NCI-H1417 treated with DMSO at 0.1 percent for 48 hours (cell line): Measurements from ENCODE around the gene SNRK.

Experiments used
- DNase-seq: peaks from one replicate; lab custom pipeline; 2025; lab: John Stamatoyannopoulos, UW

The SNRK gene

DNA sequence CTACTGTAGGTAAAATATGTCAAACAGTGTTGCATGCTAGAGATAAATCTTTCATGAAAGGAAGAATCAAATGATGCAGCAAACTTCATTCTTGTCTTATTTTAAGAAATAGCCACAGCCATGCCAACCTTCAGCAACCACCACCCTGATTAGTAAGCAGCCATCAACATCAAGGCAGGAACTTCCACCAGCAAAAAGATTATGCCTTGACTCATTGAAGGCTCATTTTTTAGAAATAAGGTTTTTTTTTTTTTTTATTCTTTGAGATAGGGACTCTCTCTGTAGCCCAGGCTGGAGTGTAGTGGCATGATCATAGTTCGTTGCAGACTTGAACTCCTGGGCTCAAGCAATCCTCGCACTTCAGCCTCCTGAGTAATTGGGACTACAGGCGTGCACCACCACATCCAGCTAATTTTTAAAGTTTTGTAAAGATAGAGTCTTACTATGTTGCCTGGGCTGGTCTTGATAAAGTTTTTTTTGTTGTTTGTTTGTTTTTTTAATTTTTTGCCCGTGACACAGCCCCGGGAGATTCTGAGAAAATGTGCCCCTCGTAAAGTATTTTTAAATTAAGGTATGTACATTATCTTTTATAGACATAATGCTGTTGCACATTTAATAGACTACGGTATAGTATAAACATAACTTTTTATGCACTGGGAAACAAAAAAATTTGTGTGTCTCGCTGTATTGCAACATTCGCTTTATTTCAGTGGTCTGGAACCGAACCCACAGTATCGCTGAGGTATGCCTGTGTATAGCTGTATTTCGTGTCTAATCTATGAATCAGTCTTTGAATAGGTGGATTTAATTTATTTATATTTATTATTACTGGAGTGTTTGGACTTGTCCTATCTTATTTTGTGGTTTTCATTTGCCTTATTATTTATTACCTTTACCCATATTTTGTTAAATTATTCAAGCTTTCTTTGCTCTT lies 23.3 kb downstream of the SNRK start:
- DNase-seq: no peak

DNA sequence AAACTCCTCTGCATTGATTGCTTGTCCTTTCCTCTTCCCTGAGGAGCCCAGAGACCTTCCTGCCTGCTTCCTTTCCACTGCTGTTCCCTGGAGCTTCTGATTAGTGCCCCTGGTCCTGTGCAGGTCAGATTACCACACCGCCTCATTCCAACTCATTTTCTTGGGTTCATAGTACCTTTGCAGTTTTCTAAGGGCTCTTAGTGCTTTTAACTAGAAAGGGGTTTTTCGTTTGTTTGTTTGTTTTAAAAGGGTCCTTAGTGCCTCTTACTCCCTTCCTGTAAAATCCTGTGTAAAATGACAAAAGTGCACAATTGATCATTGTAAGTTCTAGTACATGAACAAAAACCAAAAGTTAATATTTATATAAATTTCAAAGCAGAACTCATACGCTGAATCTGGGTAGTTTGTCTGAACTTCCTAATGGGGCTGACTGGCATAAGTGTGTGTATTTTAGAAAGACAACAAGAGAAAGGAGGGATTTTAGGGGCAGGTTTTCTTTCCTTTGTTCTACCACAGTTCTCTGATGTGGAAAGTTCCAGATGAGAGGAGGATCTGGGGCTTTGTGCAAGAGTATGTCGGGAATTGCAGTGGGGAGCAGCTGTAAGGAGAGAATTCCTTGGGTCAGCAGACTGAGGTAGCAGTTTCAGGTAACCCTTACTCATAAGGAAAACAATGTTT lies 30.6 kb downstream of the SNRK start:
- DNase-seq: no peak

DNA sequence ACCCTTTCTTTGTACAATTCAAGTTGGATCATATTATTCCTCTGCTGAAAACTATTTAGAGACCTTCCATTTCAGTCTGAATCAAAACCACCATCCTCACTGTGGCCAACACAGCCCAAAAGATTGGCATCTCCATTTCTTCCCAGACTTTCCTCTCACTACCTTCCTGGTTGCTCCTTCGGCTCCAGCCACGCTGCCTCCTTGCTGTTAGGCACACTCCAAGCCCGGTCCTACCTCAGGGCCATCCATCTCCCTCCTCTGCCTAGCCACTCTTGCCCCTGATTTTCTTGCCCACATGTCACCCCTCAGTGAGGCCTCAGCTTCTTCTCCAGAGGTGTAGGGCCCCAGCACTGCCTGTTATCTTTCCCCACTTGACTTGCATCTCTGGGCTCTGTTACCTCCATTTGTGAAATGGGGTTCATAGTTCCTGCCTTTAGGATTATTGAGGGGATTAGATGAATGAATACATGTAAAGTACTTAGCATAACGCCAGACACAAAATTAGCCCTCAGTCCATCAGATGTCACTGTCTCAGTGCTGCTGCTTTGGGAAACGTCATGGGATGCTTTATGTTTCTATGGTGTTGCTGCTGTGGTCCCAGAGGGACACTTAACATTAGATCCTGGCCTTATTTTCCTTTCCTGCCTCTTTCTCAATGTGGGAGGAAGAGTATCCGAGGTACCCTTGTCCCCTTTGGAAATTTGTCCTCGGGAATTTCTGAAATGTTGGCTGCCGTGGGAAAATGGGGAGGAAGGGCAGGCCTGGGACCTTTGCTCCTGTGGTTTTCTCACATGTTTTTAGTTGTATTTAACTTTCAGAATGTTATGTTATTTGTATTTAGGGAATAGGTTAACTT lies 31.3 kb downstream of the SNRK start:
- no peak for DNase-seq

DNA sequence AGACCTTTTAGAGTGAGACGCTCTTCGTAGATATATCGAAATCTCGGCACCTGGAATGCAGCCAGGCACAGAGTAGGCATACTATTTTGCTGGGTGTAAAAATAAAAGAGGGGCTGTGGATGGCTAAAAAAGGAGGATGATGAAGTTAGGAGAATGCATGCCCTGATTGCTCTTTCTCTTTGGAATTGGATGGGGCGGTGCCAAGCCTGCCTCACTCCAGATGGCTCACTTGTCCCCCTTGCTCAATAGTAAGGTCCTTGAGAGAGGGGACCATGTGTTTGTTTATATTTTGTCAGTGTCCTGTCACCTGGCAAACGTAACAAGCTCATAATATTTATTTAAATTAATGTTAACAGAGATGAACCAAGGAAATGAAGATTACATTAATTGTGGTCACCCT lies 33.0 kb downstream of the SNRK start:
- DNase-seq: no peak

DNA sequence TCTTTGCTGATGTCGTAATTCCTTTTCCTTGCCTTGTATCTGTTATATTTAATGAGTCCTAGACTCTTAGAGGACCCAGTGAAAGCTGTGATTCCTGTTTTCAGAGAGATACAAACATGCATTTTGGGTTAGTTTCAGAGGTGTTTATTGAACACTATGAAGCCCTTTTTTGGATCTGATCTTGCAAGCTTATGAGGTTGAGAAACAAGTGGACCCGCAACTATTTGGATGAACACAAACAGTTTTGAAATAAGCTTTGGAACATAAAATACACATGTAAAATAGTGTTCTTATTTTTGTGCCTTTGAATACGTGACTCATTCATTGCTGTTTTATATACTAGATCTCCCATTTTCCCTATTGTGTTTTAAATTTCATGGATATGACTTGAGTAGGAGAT lies 33.5 kb downstream of the SNRK start:
- DNase-seq: no peak

DNA sequence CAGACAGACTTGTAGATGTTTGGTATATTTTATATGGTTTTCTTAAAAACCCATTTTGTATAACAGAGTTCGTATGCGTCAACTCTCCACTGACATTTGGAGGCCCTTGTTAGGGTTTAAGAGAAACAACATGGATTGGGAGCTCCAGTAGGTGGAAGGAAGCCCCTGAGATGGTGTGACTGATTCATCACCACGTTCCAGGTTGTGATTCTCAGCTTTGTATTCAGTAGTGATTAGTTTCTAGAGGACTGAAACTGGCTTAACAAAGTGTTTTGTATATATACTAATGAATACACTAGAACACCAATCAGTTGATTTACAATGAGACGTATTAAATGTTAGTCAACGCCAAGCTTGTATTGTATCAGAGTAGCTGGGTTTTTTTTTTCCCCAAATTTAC lies 33.9 kb downstream of the SNRK start:
- no peak for DNase-seq

DNA sequence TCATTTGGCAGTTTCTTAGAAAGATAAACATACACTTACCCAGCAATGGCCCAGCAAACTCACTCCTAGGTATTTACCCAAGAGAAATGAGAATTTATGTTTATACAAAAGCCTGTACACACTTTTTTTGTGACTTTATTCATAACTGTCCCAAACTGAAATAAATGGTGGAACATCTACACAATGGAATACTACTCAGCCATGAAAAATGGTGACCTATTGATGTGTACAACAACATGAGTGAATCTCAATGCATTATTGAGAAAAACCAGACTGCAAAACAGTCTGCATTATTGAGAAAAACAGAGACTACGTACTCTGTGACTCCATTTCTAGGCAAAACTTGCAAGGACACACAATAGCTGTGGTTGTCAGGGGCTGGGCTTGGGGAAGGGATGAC lies 37.2 kb downstream of the SNRK start:
- no peak for DNase-seq

DNA sequence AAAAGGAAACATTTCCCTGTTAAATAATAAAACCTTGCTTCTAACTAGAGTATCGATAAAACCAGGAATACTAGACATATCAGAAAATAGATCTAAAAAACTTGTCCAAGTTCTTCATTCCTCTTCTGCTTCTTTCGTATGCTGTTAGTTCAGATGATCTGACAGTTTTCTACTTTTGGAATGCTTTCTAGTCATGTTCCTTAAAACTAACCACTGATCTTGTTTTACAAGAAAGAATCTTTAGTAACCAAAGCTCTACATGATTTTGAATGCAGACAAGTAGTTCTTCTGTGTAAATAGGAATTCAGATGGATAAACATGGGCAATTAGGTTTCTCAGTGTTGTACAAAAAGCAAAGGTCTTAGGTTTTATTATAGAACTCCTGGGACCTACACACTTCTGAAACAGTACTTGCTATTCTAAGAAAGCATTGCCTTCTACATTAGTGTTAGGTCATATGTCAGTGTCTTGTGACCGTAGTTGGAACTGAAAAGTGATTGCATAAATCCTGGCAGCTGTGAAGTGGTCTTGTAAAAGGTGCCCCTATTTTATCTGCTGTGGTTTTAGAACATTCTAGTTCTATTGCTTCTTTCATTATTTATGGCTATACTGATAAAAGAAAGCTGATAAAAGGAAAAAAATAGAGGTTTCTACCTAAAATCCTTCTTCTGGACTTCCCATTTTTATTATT lies 40.7 kb downstream of the SNRK start:
- no peak for DNase-seq

DNA sequence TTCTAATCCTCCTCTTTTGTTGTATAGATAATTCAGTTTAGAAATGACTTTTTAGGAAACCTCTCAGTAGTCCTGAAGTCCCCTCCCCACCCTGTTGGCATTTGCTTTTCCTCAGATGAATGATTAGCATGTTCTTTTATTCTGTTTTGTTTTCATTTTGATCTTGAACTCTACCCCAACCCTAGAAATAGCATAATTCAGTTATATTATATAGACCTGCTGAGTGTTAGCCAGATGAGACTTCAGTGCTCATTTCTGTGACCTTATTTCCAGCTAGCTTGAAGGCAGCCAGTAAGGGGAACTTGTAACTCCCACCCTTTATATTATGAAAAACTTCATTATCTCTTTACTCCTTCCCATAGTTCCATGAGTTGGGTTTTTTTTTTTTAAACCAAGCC lies 41.2 kb downstream of the SNRK start:
- no peak for DNase-seq

DNA sequence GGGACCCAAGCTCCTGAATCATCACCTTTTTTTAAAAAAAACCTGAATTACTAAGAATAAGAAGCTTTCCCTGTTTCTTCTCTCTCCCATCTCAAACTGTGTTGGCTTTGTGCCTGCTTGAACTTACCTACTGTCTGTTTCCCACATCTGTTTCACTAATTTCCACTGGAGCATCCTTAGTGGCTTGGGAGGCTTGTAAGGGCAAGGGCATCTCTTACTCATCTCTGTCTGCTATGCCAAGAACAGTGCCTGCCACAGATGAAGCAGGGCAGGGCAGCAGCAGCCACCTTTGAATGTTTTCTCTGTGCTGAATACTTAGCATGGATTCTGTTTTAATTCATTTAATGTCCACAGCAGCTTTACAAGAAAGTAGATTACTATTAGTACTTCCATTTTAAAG lies 42.3 kb downstream of the SNRK start:
- DNase-seq: no peak

DNA sequence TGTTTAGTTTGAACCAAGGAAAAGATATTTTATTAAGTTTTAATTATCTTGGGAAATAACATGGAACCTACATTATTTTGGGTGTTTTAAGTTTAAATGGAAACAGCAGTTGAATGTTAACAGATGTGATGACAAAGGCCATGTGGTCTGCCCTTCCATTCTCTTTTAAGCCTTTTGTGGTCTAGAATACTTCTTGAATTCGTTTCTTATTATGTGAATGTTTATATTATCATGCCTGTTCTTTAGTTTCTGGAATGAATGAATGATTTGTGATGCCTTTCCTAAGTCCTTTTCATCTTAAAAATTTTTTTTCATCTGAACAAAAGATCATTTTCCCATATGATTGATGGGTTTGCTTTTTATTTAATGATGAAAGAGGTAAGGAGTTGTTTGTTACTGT lies 44.6 kb downstream of the SNRK start:
- no peak for DNase-seq

DNA sequence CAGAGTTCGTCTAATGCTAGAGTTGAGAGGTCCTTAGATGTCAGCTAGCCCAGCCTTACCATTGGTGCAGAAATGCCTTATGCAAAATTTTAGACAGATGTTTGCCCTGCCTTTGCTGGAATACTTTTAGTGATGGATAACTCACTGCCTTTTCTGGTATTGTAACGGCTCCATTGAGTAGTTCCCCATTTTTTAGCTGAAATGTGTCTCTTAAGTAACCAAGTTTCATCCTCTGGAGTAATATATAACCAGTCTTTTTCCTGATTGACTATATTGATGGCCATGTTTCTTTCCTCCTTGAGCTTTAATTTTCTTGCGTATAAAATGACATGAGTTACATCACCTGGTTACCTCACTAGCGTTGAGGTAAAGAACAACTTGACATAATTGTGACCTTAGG lies 45.0 kb downstream of the SNRK start:
- DNase-seq: no peak

DNA sequence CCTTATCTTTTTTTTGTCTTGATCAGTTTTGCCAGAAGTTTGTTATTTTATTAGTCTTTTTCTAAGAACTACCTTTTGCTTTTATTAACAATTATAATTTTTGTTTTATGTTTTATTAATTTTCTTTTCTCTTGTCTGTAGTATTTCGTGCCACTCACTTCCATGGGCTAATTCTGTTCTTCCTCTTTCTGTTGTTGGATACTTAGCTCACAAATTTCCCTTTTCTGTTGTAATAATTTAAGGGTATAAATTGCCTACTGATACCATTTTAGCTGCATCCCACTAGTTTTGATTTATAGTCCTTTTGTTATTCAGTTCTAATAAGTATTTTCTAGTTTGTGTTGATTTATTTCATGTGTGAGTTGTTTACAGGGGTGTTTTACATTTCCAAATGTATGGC lies 48.6 kb downstream of the SNRK start:
- no peak for DNase-seq

DNA sequence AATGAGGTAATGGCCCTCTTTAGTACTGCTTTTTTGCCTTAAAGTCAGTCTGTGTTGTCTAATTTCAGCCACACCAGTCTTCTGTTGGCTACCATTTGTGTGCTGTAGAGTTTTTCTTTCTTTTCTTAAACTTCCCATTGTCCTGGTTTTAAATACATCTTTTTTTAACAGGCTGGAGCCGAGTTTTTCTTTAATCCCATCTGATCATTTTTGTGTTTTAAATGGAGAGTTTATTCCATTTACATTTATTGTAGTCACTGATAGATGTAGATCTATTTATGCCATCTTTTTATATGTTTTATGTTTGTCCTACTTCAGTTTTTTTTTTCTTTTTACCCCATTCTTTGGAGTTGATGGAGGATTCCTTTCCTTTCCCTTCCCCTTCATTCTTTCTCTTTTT lies 49.5 kb downstream of the SNRK start:
- no peak for DNase-seq

DNA sequence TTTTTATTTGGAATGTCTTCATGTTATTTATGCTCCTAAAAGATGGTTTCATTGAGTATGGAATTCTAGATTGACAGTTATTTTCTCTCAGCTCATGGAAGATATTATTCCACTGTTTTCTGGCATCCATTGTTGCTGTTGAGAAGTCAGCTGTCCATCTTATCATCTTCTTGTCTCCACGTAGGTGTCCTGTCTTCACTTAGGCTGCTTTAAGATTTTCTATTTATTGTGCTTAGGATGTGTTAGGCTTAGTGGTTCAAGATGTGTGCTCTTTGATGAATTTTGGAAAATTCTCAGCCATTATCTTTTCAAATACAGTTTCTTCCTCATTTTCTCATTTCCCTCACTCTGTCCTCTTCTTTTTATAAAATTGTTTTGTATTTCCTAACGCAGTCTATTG lies 52.0 kb downstream of the SNRK start:
- DNase-seq: no peak

DNA sequence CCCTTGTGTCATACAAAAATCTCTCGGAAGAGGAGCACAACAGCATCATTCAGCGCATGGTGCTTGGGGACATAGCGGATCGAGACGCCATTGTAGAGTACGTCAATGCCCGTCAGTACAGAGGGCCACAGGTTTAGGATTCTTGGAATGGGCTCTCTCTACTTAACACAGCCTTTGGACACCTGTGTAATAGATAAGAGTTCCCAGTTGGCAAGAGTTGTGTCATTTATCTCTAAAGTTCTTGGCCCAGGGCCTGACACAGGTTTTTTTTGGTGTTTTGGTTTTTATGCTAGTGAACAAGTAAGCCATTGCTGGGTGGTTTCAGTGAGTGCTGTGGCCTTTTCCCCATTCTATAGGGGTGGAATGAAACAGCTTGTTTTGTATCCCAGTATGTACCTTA lies 54.1 kb downstream of the SNRK start:
- DNase-seq: no peak

DNA sequence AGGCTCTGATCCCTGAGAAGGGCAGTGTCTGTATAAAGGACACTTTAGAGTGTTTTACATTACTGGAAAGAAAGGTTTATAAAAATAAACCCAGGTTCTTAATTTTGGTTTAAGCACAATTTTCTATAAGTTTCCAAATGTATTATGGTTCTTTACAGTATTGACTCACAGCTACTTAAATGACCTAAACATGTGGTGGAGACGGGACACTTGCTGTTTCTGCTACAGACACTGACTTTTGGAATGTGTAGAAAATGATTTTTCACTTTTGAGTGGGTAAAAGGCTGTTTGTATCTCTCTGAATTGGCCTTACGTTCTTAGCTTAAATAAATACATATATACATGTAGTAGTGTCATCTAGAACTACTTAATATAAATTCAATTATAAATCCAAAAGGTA lies 55.4 kb downstream of the SNRK start:
- DNase-seq: no peak

DNA sequence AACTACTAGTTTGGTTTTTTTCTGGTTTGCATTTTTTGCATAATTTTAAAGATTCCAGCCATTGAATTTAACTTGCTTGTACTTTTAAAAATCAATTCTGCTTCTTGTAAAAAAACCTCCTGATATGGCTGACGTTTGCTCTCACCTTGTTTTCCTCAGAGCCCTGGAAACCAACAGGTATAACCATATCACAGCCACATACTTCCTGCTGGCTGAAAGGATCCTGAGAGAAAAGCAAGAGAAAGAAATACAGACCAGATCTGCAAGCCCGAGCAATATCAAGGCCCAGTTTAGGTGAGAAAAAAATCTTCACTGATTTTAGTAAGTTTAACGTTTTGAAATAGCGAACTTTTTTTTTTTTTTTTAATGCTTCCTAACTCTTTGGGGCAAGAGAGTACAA lies 56.8 kb downstream of the SNRK start:
- no peak for DNase-seq

DNA sequence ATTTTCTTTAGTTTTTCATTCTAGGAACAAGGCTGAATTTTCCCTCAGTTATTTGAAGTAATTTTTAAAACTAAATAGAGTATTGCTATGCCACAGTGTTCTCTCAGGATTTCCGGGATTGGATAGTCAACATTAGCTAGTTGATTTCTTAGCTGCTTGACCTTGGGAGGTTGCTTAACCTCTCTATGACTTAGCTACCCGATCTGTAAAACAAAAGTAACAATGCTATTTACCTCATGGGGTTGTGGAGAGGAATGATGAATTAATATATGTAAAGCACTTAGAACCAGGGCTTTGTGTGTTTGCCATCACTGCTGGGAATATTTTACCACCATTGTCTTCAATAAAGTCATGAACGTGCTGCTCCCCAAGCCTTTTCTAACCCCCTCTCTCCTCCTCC lies 57.5 kb downstream of the SNRK start:
- no peak for DNase-seq

DNA sequence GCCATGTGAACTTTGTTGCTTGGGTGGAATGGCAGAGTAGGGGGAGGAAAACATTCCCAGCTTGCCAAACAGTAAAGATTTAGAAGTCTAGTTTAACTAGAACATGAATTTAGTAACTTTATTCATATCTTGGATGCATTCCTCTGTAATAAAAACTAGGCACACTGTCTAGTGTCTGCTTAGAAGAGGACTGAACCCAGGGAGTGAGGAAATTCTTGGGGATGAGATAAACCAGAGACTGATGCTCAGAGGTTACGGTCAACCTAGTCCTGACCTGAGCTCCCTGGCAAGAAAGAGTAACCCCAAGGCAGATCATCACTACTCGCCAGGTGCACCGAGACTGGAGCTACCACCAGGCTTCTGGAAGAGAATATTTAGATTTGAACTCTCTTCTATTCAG lies 58.2 kb downstream of the SNRK start:
- DNase-seq: no peak

DNA sequence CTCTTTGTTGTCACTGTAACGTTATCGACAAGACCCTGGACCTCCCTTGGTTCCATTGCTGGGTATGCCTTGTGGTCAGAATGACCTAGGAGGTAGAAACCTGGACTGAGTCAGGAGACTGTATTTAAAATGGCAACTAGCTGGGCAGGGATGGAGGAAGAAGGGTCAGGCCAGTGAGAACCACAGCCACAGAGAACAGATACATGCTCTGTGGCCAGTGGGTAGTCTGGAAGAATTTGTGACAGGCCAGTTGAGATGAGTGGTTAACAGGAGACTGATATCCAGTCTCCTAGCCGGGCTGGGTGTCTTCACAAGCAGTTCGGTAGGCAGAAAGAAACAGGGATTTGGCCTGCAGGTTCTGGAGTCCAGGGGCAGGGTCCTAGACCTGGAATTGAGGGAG lies 58.9 kb downstream of the SNRK start:
- no peak for DNase-seq

DNA sequence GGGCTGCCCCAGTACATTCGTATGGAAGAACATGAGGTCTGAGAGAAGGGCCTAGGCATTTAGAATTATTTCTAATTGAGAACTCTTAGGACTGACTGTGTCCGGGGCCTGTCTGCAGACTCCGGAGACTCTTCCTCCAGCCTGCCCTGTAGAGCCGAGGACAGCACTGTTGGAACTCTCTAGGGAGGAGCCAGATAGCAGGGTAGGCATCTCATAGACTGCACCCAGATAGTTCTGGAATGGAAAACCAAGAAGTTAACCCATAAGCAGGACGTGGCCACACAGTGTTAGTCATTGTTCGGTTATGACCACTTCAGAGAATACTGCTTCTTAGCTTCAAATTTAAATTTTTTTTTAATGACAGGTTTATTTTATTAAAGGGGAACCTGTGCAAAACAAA lies 59.5 kb downstream of the SNRK start:
- DNase-seq: no peak
